Activated naive CD4-positive, alpha-beta T cell treated with Interleukin-2 at 50 U/mL for 16 hours (primary cell): Measurements from ENCODE around the gene SMG6.

Experiments
- DNase-seq: peaks from one replicate; pipeline ENCODE4 v3.0.0-alpha.2; 2020

SMG6 gene

DNA sequence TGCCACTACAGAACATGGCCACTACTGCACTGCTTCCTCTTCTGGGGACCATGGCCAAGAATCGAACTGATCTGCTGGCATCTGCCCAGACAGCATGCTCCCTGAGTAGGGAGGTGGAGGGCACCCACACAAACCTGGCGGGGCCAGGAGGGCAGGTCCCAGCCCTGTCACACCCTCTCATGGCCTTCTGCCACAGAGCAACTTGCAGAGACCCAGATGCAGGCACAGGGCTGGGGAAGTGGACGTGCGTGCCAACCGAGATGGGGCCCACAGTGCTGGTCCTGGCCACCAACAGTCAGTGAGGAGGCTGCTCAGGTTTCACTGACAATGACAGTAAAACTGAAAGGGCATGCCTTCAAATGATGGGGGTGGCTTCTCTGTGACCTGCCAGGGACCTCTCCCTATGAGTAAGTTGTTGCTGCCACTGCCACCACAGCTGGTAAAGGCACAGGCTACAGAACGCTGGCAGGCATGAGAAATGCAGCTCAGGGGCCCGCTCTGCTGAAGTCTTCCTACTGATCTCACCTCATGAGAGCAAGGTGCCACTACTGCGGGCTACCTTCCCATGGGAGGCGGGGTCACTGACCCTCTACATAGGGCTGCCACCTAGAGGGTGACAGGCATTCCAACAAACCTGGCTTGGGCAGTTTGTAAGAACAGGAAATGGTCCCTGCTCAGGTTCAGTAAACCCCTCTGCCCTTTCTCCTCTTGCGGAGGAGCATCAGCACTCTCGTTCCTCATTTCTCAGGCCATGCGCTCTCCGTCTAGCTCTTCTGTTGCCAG lies 233.2 kb downstream of the SMG6 start:
- peak; percentile 78 for DNase-seq

- DNase-seq: peak; percentile 15
Observed at GRCh38 chr17:2068519-2069051, 235.0 kb downstream of the SMG6 start.

DNA sequence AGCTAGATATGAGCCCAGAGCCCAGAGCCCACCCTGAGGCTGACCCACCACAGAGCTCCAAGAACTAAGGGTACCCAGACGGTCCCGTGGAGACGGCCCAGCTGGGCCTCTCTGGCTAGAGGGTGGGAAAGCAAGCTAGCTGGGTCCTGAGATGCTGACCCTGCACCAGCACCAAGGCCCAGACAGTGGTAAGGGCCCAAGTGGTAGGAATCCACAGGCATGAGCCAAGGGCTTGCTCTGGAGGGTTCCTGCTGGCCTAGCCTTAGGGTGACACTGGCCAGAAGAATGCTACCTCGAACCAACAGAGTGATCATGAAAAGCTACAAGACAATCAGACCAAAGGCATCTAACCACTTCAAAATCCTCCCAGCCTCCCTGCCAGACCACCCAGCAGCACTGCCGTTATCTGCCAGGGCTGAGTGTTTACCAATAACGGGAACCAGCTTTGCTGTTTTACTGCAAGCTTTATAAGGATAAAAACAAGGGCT lies 235.5 kb downstream of the SMG6 start:
- DNase-seq: no peak

GRCh38 chr17:2067608-2068024 lies 236.0 kb downstream of the SMG6 start:
- DNase-seq: no peak

GRCh38 chr17:2067048-2067561 lies 236.5 kb downstream of the SMG6 start:
- no peak for DNase-seq

DNA sequence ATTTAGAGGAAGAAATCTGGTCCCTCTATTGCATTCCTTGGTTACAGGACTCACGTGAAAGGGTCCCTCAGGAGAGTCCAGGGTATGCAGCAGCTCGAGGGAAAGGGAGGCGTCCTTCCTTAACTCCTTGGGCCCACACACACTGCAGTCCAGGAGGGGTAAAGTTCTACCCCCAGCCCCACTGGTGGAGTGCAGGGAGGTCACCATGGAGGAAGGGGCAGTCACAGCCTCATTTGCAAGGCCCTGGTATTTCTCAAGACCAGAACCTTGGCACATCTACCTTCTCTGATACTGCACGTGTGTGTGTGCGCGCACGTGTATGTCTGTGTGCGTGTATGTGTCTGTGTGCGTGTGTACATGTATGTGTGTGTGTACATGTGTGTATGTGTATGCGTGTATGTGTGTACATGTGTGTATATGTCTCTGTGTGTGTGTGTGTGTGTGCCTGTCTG lies 237.6 kb downstream of the SMG6 start:
- DNase-seq: no peak

GRCh38 chr17:2064980-2065785 lies 238.4 kb downstream of the SMG6 start:
- peak; percentile 71 for DNase-seq

GRCh38 chr17:2064520-2064971 lies 239.0 kb downstream of the SMG6 start:
- no peak for DNase-seq

DNA sequence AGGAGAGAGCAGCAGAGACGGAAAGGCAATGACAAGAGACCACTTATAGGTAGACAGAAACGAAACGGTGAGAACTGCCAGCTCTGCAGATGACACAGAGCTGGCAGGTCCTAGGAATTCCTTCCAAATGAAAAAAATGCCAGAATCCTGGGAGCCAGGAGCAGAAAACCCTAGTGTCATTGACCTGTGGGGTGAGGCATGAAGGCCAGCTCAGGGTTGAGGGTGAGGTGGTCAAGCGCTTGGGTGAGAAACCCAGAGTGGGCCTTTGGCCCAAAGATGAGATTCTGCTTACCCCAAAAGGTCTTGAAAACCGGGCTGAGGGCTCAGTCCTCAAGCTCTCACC lies 239.5 kb downstream of the SMG6 start:
- DNase-seq: no peak

DNA sequence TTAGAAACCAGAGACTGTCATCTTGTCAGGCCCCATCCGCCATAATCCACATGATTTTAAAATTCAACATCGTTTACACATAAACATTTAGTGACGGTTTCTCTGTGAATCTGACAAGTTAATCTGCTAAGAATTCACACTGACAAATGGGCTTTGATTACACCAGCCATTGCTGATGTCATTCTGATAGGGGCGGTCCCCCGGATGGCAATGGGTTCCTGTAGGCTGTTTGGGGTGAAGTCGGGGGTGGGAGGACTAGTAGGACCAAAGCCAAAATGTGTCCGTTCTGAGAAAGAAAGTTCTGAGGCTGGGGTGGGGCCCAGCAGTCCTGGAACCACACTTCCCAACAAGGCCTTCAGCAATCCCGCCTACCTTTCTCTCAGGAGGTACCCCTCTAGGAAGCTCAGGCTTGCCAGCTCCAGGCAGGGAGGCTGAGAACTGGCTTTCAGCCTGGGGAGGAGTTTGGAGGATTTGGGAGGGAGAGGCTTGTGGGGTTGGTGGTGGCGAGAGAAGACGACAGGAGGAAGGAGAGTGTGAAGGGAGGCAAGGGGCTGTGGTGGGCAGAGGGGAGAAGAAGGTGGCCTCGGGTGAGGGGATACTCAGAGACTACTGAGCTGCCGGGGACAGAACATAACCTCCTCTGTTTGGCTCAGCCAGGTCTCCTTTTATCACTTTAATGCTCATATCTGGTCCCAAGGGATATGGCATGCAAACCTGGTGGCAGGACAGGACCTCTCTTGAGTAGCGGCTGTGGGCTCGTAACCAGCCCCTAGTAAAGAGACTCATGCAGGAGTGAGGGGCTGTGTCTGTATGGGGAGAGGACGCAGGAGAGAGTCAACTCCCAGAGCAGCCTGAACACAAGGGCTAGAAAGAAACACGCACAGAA lies 240.1 kb downstream of the SMG6 start:
- no peak for DNase-seq

DNA sequence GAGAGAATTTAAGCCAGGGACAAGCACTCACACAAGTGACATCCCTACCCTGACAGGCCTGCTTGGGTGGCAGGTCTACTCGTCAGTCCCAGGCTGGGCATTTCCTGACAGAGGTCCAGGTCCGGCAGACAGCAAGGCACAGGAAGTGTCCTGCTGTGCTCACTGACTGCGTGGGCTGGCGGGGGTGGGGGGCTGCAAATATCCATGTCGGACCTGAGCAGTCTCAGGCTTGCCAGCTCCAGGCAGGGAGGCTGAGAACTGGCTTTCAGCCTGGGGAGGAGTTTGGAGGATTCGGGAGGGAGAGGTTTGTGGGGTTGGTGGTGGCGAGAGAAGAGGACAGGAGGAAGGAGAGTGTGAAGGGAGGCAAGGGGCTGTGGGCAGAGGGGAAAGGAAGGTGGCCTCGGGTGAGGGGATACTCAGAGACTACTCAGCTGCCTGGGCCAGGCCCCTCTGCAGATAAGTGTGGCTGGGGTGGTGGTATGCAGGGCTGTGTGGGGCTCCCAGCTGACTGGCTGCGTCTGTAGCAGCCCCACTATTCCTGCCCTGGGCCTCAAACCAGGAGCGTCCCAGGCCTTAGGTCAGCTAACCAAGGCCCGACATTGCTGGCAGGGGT lies 240.9 kb downstream of the SMG6 start:
- no peak for DNase-seq

- DNase-seq: no peak
Observed at GRCh38 chr17:2061441-2061958, 242.1 kb downstream of the SMG6 start.

DNA sequence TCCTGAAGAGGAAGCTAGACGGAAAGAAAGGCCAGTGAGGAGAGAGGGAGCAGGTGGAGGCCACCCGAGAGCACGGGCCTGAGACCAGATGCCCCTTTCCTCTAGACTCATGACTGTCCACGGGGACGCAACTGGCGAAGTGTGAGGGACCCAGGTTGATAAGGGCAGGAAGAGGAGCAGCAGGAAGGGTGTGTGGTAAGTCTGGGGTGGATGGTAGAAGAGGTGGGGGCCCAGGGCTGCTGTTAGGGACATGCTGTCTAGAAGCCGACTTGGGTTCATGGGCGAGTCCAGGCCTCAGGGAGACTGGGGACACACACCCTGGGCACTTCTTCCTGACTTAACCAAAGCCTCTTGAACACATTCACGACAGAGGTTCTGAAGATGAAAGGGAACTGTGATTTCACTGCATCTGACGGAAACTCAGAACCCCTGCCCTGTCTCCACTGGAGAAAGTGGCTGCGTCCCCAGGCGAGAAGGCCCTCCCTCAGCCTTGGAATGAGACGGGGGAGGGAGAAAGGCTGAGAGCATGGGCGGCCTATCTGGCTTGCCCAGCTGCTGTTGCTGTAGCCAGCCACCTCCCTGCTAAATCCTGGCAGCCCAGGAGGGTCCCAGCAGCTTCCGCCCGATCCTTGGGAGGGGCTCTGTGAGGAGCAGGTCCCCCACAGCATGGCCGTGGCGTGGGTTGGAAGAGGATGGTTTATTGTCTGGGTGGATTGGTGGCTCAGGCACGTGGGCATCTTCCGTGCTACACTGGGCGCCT lies 242.7 kb downstream of the SMG6 start:
- no peak for DNase-seq

GRCh38 chr17:2060385-2060658 lies 243.3 kb downstream of the SMG6 start:
- no peak for DNase-seq

GRCh38 chr17:2059547-2060384 lies 243.8 kb downstream of the SMG6 start:
- no peak for DNase-seq

GRCh38 chr17:2058586-2059546 lies 244.7 kb downstream of the SMG6 start:
- peak; percentile 72 for DNase-seq

GRCh38 chr17:2057760-2058585 lies 245.6 kb downstream of the SMG6 start:
- peak; percentile 9 for DNase-seq

DNA sequence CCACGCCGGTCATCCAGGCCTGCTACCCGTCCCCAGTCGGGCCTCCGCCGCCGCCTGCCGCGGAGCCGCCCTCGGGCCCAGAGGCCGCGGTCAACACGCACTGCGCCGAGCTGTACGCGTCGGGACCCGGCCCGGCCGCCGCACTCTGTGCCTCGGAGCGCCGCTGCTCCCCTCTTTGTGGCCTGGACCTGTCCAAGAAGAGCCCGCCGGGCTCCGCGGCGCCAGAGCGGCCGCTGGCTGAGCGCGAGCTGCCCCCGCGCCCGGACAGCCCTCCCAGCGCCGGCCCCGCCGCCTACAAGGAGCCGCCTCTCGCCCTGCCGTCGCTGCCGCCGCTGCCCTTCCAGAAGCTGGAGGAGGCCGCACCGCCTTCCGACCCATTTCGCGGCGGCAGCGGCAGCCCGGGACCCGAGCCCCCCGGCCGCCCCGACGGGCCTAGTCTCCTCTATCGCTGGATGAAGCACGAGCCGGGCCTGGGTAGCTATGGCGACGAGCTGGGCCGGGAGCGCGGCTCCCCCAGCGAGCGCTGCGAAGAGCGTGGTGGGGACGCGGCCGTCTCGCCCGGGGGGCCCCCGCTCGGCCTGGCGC lies 246.3 kb downstream of the SMG6 start:
- DNase-seq: no peak
